GM19238 (cell line): ENCODE data around the gene TMPRSS7.
"Not testable (repeated sequence)": the region's sequence is repeated elsewhere in the genome, so short reads cannot be mapped to it uniquely, and the experiment has no call there.

Experiments
- DNase-seq: peaks from one replicate; pipeline ENCODE4 v3.0.0; 2011; ENCODE audit warnings: low spot score; ENCODE audit not compliant: insufficient read length

The TMPRSS7 gene

GRCh38 chr3:112012205-112012992 is 22.1 kb upstream of the TMPRSS7 start:
- no peak for DNase-seq

- DNase-seq, result peak; percentile 35
Measured at GRCh38 chr3:112013058-112013783, 21.3 kb upstream of the TMPRSS7 start.

- DNase-seq, result no peak
Measured at GRCh38 chr3:112013784-112014143, 20.8 kb upstream of the TMPRSS7 start.

GRCh38 chr3:112017091-112017490 is 17.4 kb upstream of the TMPRSS7 start:
- no peak for DNase-seq

- DNase-seq, result no peak
Measured at GRCh38 chr3:112018712-112019111, 15.8 kb upstream of the TMPRSS7 start.

- DNase-seq, result no peak
Measured at GRCh38 chr3:112019716-112020115, 14.8 kb upstream of the TMPRSS7 start.

GRCh38 chr3:112020674-112021085 is 13.9 kb upstream of the TMPRSS7 start:
- DNase-seq, result no peak

GRCh38 chr3:112027142-112027541 is 7.4 kb upstream of the TMPRSS7 start:
- DNase-seq, result no peak

- DNase-seq, result no peak
Measured at GRCh38 chr3:112027826-112028225, 6.7 kb upstream of the TMPRSS7 start.

- DNase-seq, result no peak
Measured at GRCh38 chr3:112030901-112031300, 3.6 kb upstream of the TMPRSS7 start.

GRCh38 chr3:112032098-112032731 is 2.3 kb upstream of the TMPRSS7 start:
- DNase-seq, result no peak

- no peak for DNase-seq
Measured at GRCh38 chr3:112035241-112035640, 705 bp downstream of the TMPRSS7 start.

GRCh38 chr3:112037194-112037593 is 2.7 kb downstream of the TMPRSS7 start:
- DNase-seq, result not testable (repeated sequence)

GRCh38 chr3:112038863-112039262 is 4.3 kb downstream of the TMPRSS7 start:
- DNase-seq, result no peak

GRCh38 chr3:112041321-112041720 is 6.8 kb downstream of the TMPRSS7 start:
- no peak for DNase-seq

GRCh38 chr3:112042842-112043280 is 8.3 kb downstream of the TMPRSS7 start:
- DNase-seq, result no peak

GRCh38 chr3:112043621-112044201 is 9.2 kb downstream of the TMPRSS7 start:
- DNase-seq, result peak; percentile 43

GRCh38 chr3:112046599-112046998 is 12.1 kb downstream of the TMPRSS7 start:
- no peak for DNase-seq

- DNase-seq, result no peak
Measured at GRCh38 chr3:112047264-112047663, 12.7 kb downstream of the TMPRSS7 start.

GRCh38 chr3:112048911-112049310 is 14.4 kb downstream of the TMPRSS7 start:
- no peak for DNase-seq

- DNase-seq, result no peak
Measured at GRCh38 chr3:112053229-112053628, 18.7 kb downstream of the TMPRSS7 start.

GRCh38 chr3:112056451-112056929 is 22.0 kb downstream of the TMPRSS7 start:
- no peak for DNase-seq
